NCI-H2081 treated with DMSO at 0.1 percent for 48 hours (cell line): ENCODE measurements around the gene FMNL2.

ENCODE experiments used
- DNase-seq: peaks from one replicate; lab custom pipeline; 2025; lab: John Stamatoyannopoulos, UW

Gene FMNL2

GRCh38 chr2:152557273-152557888 is 222.4 kb downstream of the FMNL2 start:
- no peak for DNase-seq

- DNase-seq = no peak
Observed at GRCh38 chr2:152558158-152558984, 223.4 kb downstream of the FMNL2 start.

- DNase-seq = no peak
Observed at GRCh38 chr2:152559008-152559407, 224.0 kb downstream of the FMNL2 start.

- DNase-seq = no peak
Observed at GRCh38 chr2:152560166-152560565, 225.2 kb downstream of the FMNL2 start.

- no peak for DNase-seq
Observed at GRCh38 chr2:152560873-152561595, 226.1 kb downstream of the FMNL2 start.

GRCh38 chr2:152562198-152562884 is 227.4 kb downstream of the FMNL2 start:
- DNase-seq = no peak

GRCh38 chr2:152563764-152564163 is 228.8 kb downstream of the FMNL2 start:
- DNase-seq = no peak

- no peak for DNase-seq
Observed at GRCh38 chr2:152564754-152565551, 230.0 kb downstream of the FMNL2 start.

GRCh38 chr2:152565884-152566727 is 231.1 kb downstream of the FMNL2 start:
- DNase-seq = no peak

GRCh38 chr2:152566728-152567069 is 231.7 kb downstream of the FMNL2 start:
- no peak for DNase-seq

GRCh38 chr2:152568531-152568930 is 233.6 kb downstream of the FMNL2 start:
- DNase-seq = no peak

GRCh38 chr2:152569186-152569585 is 234.2 kb downstream of the FMNL2 start:
- no peak for DNase-seq

GRCh38 chr2:152571048-152571766 is 236.2 kb downstream of the FMNL2 start:
- DNase-seq = no peak

GRCh38 chr2:152572031-152572430 is 237.1 kb downstream of the FMNL2 start:
- no peak for DNase-seq

GRCh38 chr2:152573168-152573567 is 238.2 kb downstream of the FMNL2 start:
- no peak for DNase-seq

- DNase-seq = no peak
Observed at GRCh38 chr2:152577579-152577978, 242.6 kb downstream of the FMNL2 start.

GRCh38 chr2:152578573-152578972 is 243.6 kb downstream of the FMNL2 start:
- DNase-seq = no peak

- no peak for DNase-seq
Observed at GRCh38 chr2:152580714-152581113, 245.7 kb downstream of the FMNL2 start.

- DNase-seq = no peak
Observed at GRCh38 chr2:152581360-152581759, 246.4 kb downstream of the FMNL2 start.

- DNase-seq = no peak
Observed at GRCh38 chr2:152582081-152582480, 247.1 kb downstream of the FMNL2 start.
